LNCaP clone FGC (cell line): Measurements from ENCODE around the gene XPNPEP2.

Experiments used
- DNase-seq: peaks from one replicate; pipeline ENCODE4 v3.0.0-alpha.2; 2011; ENCODE audit warnings: low read depth
- H3K4me3 ChIP-seq: 2 replicates; pipeline ENCODE4 v1.5.1; 2011; ENCODE audit warnings: mild to moderate bottlenecking, low read depth, low read length, control low read depth
- CTCF ChIP-seq: IDR thresholded peaks from 2 replicates; pipeline ENCODE4 v1.5.1; 2012; ENCODE audit warnings: mild to moderate bottlenecking; ENCODE audit not compliant: control insufficient read depth, insufficient read depth; ENCODE audit errors: extremely low read depth

Gene XPNPEP2

GRCh38 chrX:129760155-129760554, 21.4 kb downstream of the XPNPEP2 start:
- no peak for TF ChIP-seq CTCF
- DNase-seq = no peak
- H3K4me3 ChIP-seq = no peak overlapping the region

- H3K4me3 ChIP-seq = no peak overlapping the region
- no peak for TF ChIP-seq CTCF
- DNase-seq = no peak
Measured at GRCh38 chrX:129760981-129761380, 22.2 kb downstream of the XPNPEP2 start.

- DNase-seq = no peak
Measured at GRCh38 chrX:129761596-129761995, 22.8 kb downstream of the XPNPEP2 start.

GRCh38 chrX:129762448-129762847, 23.7 kb downstream of the XPNPEP2 start:
- no peak overlapping the region for H3K4me3 ChIP-seq
- no peak for DNase-seq
- TF ChIP-seq CTCF = no peak

More at GRCh38 chrX:129761596-129761995, 22.8 kb downstream of the XPNPEP2 start:
- no peak for TF ChIP-seq CTCF
- no peak overlapping the region for H3K4me3 ChIP-seq

- DNase-seq = no peak
- H3K4me3 ChIP-seq = no peak overlapping the region
- no peak for TF ChIP-seq CTCF
Measured at GRCh38 chrX:129763666-129764065, 24.9 kb downstream of the XPNPEP2 start.

- no peak for TF ChIP-seq CTCF
- no peak for DNase-seq
- H3K4me3 ChIP-seq = no peak overlapping the region
Measured at GRCh38 chrX:129768186-129768585, 29.4 kb downstream of the XPNPEP2 start.
